ENCODE measurements around the gene TGFBR2.
"Not testable (repeated sequence)": the region's sequence is repeated elsewhere in the genome, so short reads cannot be mapped to it uniquely, and the experiment has no call there.

Gene TGFBR2

GRCh38 chr3:30668051-30668609, 61.7 kb downstream of the TGFBR2 start:
- no peaks in the 10 kb centered on the region for H3K27me3 ChIP-seq (replicated peaks; ENCODE audit: control insufficient read depth, insufficient read depth, low read length)
- no peak for DNase-seq (ENCODE audit: extremely low read depth, insufficient read length)
- TF ChIP-seq CTCF (IDR thresholded peaks at IDR 0.05; ENCODE audit: insufficient read depth, low read length, poor library complexity, severe bottlenecking) = no peak
- H3K36me3 ChIP-seq (ENCODE audit: control insufficient read depth, insufficient read depth, low read length) = no peaks in the 10 kb centered on the region
- no peak overlapping the region for H3K4me3 ChIP-seq (replicated peaks; ENCODE audit: low read depth, low read length)

GRCh38 chr3:30669360-30669934, 63.0 kb downstream of the TGFBR2 start:
- DNase-seq (ENCODE audit: extremely low read depth, insufficient read length); H3K36me3 ChIP-seq (ENCODE audit: control insufficient read depth, insufficient read depth, low read length); H3K27me3 ChIP-seq (replicated peaks; ENCODE audit: control insufficient read depth, insufficient read depth, low read length); H3K4me3 ChIP-seq (replicated peaks; ENCODE audit: low read depth, low read length): not testable (repeated sequence)

- Histone ChIP-seq H3K27me3 (replicated peaks; ENCODE audit: control insufficient read depth, insufficient read depth, low read length) (no peaks in the 10 kb centered on the region), H3K36me3 (ENCODE audit: control insufficient read depth, insufficient read depth, low read length) (no peaks in the 10 kb centered on the region), H3K4me3 (replicated peaks; ENCODE audit: low read depth, low read length) (no peak overlapping the region)
- no peak for DNase-seq (ENCODE audit: extremely low read depth, insufficient read length)
- TF ChIP-seq CTCF (IDR thresholded peaks at IDR 0.05; ENCODE audit: insufficient read depth, low read length, poor library complexity, severe bottlenecking) = no peak
Observed at GRCh38 chr3:30670292-30670691, 63.9 kb downstream of the TGFBR2 start.

GRCh38 chr3:30671527-30672286, 65.3 kb downstream of the TGFBR2 start:
- DNase-seq (ENCODE audit: extremely low read depth, insufficient read length) = no peak
- Histone ChIP-seq H3K4me3 (replicated peaks; ENCODE audit: low read depth, low read length) (no peak overlapping the region), H3K36me3 (ENCODE audit: control insufficient read depth, insufficient read depth, low read length) (no peaks in the 10 kb centered on the region), H3K27me3 (replicated peaks; ENCODE audit: control insufficient read depth, insufficient read depth, low read length) (no peaks in the 10 kb centered on the region)
- TF ChIP-seq CTCF (IDR thresholded peaks at IDR 0.05; ENCODE audit: insufficient read depth, low read length, poor library complexity, severe bottlenecking) = no peak

- no peaks in the 10 kb centered on the region for H3K27me3 ChIP-seq (replicated peaks; ENCODE audit: control insufficient read depth, insufficient read depth, low read length)
- no peak overlapping the region for H3K4me3 ChIP-seq (replicated peaks; ENCODE audit: low read depth, low read length)
- DNase-seq (ENCODE audit: extremely low read depth, insufficient read length) = no peak
- TF ChIP-seq CTCF (IDR thresholded peaks at IDR 0.05; ENCODE audit: insufficient read depth, low read length, poor library complexity, severe bottlenecking) = no peak
- H3K36me3 ChIP-seq (ENCODE audit: control insufficient read depth, insufficient read depth, low read length) = no peaks in the 10 kb centered on the region
Observed at GRCh38 chr3:30672287-30672735, 65.9 kb downstream of the TGFBR2 start.

- Histone ChIP-seq H3K4me3 (replicated peaks; ENCODE audit: low read depth, low read length) (no peak overlapping the region), H3K27me3 (replicated peaks; ENCODE audit: control insufficient read depth, insufficient read depth, low read length) (no peaks in the 10 kb centered on the region), H3K36me3 (ENCODE audit: control insufficient read depth, insufficient read depth, low read length) (no peaks in the 10 kb centered on the region)
- TF ChIP-seq CTCF (IDR thresholded peaks at IDR 0.05; ENCODE audit: insufficient read depth, low read length, poor library complexity, severe bottlenecking) = no peak
- DNase-seq (ENCODE audit: extremely low read depth, insufficient read length) = no peak
Observed at GRCh38 chr3:30672959-30673358, 66.6 kb downstream of the TGFBR2 start.
